PC-9 (cell line): ENCODE data around the gene ARFIP1. TPM values are rescaled to one million over a fixed set of nuclear protein-coding genes. Genes with fewer than 3 reads are reported as not detected.

Experiments used
- BruUV-seq: library from RNA; stranded (reverse); fragments of 400-500 nt; replicated peaks from 2 replicates; lab custom pipeline; 2021; lab: Mats Ljungman, UMichigan
- CTCF ChIA-PET: fragments of 300-600 bp; sonication (Branson Sonifier 250); formaldehyde crosslinking; loops from one replicate; lab custom pipeline; 2022; ENCODE audit warnings: antibody characterized with exemption; lab: Charles Lee
- POLR2A ChIA-PET: fragments of 300-600 bp; sonication (Branson Sonifier 250); formaldehyde crosslinking; loops from one replicate; lab custom pipeline; 2022; ENCODE audit warnings: antibody characterized with exemption; ENCODE audit not compliant: unreplicated experiment; lab: Charles Lee
- DNase-seq, 2 experiments: peaks; one replicate each; pipeline versions ENCODE4 v3.0.0 to v3.0.0-alpha.2; 2015 to 2022; ENCODE audit warnings: mixed read lengths in 1 of 2
- H2AFZ ChIP-seq: fragments of 200-600 bp; sonication (generic); 2 replicates; pipeline ENCODE4 v1.8.1; 2017; ENCODE audit warnings: antibody characterized with exemption
- H3F3A ChIP-seq: fragments of 200-600 bp; sonication (generic); 2 replicates; pipeline ENCODE4 v1.8.1; 2017; ENCODE audit warnings: antibody characterized with exemption, mild to moderate bottlenecking, low read depth; ENCODE audit not compliant: insufficient read depth
- H3K27ac ChIP-seq: fragments of 200-600 bp; sonication (generic); 2 replicates; pipeline ENCODE4 v1.6.1; 2016; ENCODE audit warnings: mixed run types
- H3K27me3 ChIP-seq: fragments of 200-600 bp; sonication (generic); 2 replicates; pipeline ENCODE4 v1.6.1; 2016; ENCODE audit warnings: low read depth, mixed run types; ENCODE audit not compliant: insufficient read depth
- H3K36me3 ChIP-seq: fragments of 200-600 bp; sonication (generic); 2 replicates; pipeline ENCODE4 v1.6.1; 2016; ENCODE audit warnings: low read depth, mixed run types
- H3K4me1 ChIP-seq: fragments of 200-600 bp; sonication (generic); replicated peaks from 2 replicates; pipeline ENCODE4 v1.6.1; 2016; ENCODE audit warnings: mixed run types; ENCODE audit not compliant: insufficient read depth
- H3K4me2 ChIP-seq: fragments of 200-600 bp; sonication (generic); 2 replicates; pipeline ENCODE4 v1.6.1; 2017; ENCODE audit warnings: mixed run types
- H3K4me3 ChIP-seq: fragments of 200-600 bp; sonication (generic); 2 replicates; pipeline ENCODE4 v1.6.1; 2016; ENCODE audit warnings: mixed run types
- H3K79me2 ChIP-seq: fragments of 200-600 bp; sonication (generic); 2 replicates; pipeline ENCODE4 v1.6.1; 2017; ENCODE audit warnings: low read depth, mixed run types
- H3K9me2 ChIP-seq: fragments of 200-600 bp; sonication (generic); 2 replicates; pipeline ENCODE4 v1.8.1; 2017; ENCODE audit warnings: mild to moderate bottlenecking; ENCODE audit not compliant: insufficient read depth
- H3K9me3 ChIP-seq: fragments of 200-600 bp; sonication (generic); 2 replicates; pipeline ENCODE4 v1.8.1; 2016; ENCODE audit warnings: low read depth; ENCODE audit not compliant: insufficient read depth
- H4K20me1 ChIP-seq: fragments of 200-600 bp; sonication (generic); 2 replicates; pipeline ENCODE4 v1.8.1; 2017; ENCODE audit not compliant: insufficient read depth
- CTCF ChIP-seq: fragments of 200-600 bp; sonication (generic); conservative IDR thresholded peaks from 2 replicates; pipeline ENCODE4 v1.6.1; 2017; ENCODE audit warnings: mixed run types, antibody characterized with exemption, mild to moderate bottlenecking, moderate library complexity
- EZH2 ChIP-seq: fragments of 200-600 bp; sonication (generic); IDR thresholded peaks from 2 replicates; pipeline ENCODE4 v1.8.0; 2017; ENCODE audit warnings: antibody characterized with exemption, low read depth
- intact Hi-C: fragments of 100-400 bp; cut with micrococcal nuclease; formaldehyde crosslinking; loops from one replicate; pipeline ENCODE4 v1.10.0; 2022; ENCODE audit not compliant: unreplicated experiment
- total RNA-seq: library from RNA; stranded (reverse); gene quantifications from 2 replicates; pipeline ENCODE4 v1.2.3, GENCODE V29; 2021

ARFIP1 gene
- total RNA-seq, 1 experiment from 2014 or later = 38.4 TPM

GRCh38 chr4:152820073-152820472 is 40.3 kb downstream of the ARFIP1 start:
- no peaks in the 10 kb centered on the region for H3K36me3 ChIP-seq
- intact Hi-C loops = no loop called here
- no peak overlapping the region for H2AFZ ChIP-seq
- BruUV-seq = no TSS peak
- H3K4me2 ChIP-seq = no peak overlapping the region
- no peaks in the 10 kb centered on the region for H3K27me3 ChIP-seq
- no peaks in the 10 kb centered on the region; the same call in 1 of the 2 replicates for H3K9me3 ChIP-seq
- H3F3A ChIP-seq = no peaks in the 10 kb centered on the region
- no peaks in the 10 kb centered on the region for H4K20me1 ChIP-seq
- no peaks in the 10 kb centered on the region for H3K9me2 ChIP-seq
- POLR2A ChIA-PET = no interaction called here
- H3K4me1 ChIP-seq = no peaks in the 10 kb centered on the region
- no peaks in the 10 kb centered on the region for H3K79me2 ChIP-seq
- DNase-seq = no peak
- H3K27ac ChIP-seq = no peak overlapping the region
- H3K4me3 ChIP-seq = no peak overlapping the region
- CTCF ChIA-PET = no interaction called here
- no peak for TF ChIP-seq CTCF
- TF ChIP-seq EZH2 = no peak

- Histone ChIP-seq H3K79me2 (no peaks in the 10 kb centered on the region), H3K27me3 (no peaks in the 10 kb centered on the region), H3K4me1 (no peaks in the 10 kb centered on the region), H3K9me2 (no peaks in the 10 kb centered on the region), H3K27ac (no peak overlapping the region), H3K4me2 (no peak overlapping the region), H3K36me3 (no peaks in the 10 kb centered on the region), H3F3A (no peaks in the 10 kb centered on the region), H3K9me3 (no peaks in the 10 kb centered on the region; the same call in 1 of the 2 replicates), H4K20me1 (no peaks in the 10 kb centered on the region), H2AFZ (no peak overlapping the region), H3K4me3 (no peak overlapping the region)
- ChIA-PET POLR2A (no interaction called here), CTCF (no interaction called here)
- TF ChIP-seq CTCF = no peak
- no peak for TF ChIP-seq EZH2
- intact Hi-C loops = no loop called here
- DNase-seq = no peak
- no TSS peak for BruUV-seq
Measured at GRCh38 chr4:152822323-152822722, 42.6 kb downstream of the ARFIP1 start.

GRCh38 chr4:152824561-152824960 is 44.8 kb downstream of the ARFIP1 start:
- Histone ChIP-seq H3K9me2 (no peaks in the 10 kb centered on the region), H3K9me3 (no peaks in the 10 kb centered on the region; the same call in 1 of the 2 replicates), H2AFZ (no peak overlapping the region), H3K4me1 (no peaks in the 10 kb centered on the region), H3K4me2 (no peak overlapping the region), H3K27me3 (no peaks in the 10 kb centered on the region), H3K27ac (no peak overlapping the region), H3K4me3 (no peak overlapping the region), H3K79me2 (no peaks in the 10 kb centered on the region), H3K36me3 (no peaks in the 10 kb centered on the region), H3F3A (no peaks in the 10 kb centered on the region), H4K20me1 (no peaks in the 10 kb centered on the region)
- no TSS peak for BruUV-seq
- POLR2A ChIA-PET = no interaction called here
- no peak for DNase-seq
- CTCF ChIA-PET = no interaction called here
- intact Hi-C loops = no loop called here
- TF ChIP-seq EZH2 (no peak), CTCF (no peak)
